ENCODE data around the gene LRP1. TPM values are rescaled to one million over a fixed set of nuclear protein-coding genes. Genes with fewer than 3 reads are reported as not detected.

Gene LRP1
- total RNA-seq, 2 experiments from 2014 or later: 6.6 to 8.5 TPM

- Mint-ChIP-seq H3K27ac (no peak overlapping the region), H3K36me3 (ENCODE audit: low read depth) (no peaks in the 10 kb centered on the region), H3K9me3 (no peaks in the 10 kb centered on the region), H3K27me3 (no peaks in the 10 kb centered on the region), H3K4me1 (ENCODE audit: low read depth) (no peaks in the 10 kb centered on the region), H3K4me3 (no peak overlapping the region)
- ATAC-seq (ENCODE audit: poor library complexity): peak; percentile 100
- ChIA-PET POLR2A (interaction anchor here (0.6 to 1.0 kb wide), 4 partner anchors 55 to 114 kb away, joined by 3 to 6 read pairs (median 4); partner anchors contain the start of genes LRP1 and STAT6), CTCF (interaction anchor here (0.6 to 4.4 kb wide), 10 partner anchors 9 to 123 kb away, joined by 3 to 63 read pairs (median 4); partner anchors contain the start of genes LRP1 and STAT6)
- Histone ChIP-seq H3K9me3 (ENCODE audit: control insufficient read depth in 1 of 2, insufficient read depth in 1 of 2, low read length in 2 of 2) (no peaks in the 10 kb centered on the region), H3K4me3 (ENCODE audit: low read length) (no peak overlapping the region), H3K36me3 (ENCODE audit: insufficient read depth, low read length) (no peaks in the 10 kb centered on the region), H3K27ac (ENCODE audit: low read depth in 1 of 2, low read length in 2 of 2) (no peak overlapping the region), H3K27me3 (ENCODE audit: control insufficient read depth in 1 of 2, insufficient read depth in 2 of 2, low read length in 2 of 2) (no peaks in the 10 kb centered on the region), H3K4me1 (ENCODE audit: insufficient read depth, low read length) (peaks cover 6% of the 10 kb centered on the region)
- intact Hi-C loops (cut with DNase I, micrococcal nuclease): loop anchor here (1.0 to 5.0 kb wide), 5 partner anchors 59 to 426 kb away; partner anchors contain the start of gene ZBTB39 (in 2 of the 2)
- peak; percentile 66 to 88 (median 79) for DNase-seq
- peak; percentile 80 for TF ChIP-seq CTCF (IDR thresholded peaks at IDR 0.05)
Measured at GRCh38 chr12:57182918-57183575, 54.8 kb downstream of the LRP1 start.

GRCh38 chr12:57183939-57184725 is 55.8 kb downstream of the LRP1 start:
- no peak overlapping the region for H3K27ac ChIP-seq (ENCODE audit: low read depth in 1 of 2, low read length in 2 of 2)
- H3K4me3 ChIP-seq (ENCODE audit: low read length): no peak overlapping the region
- no peaks in the 10 kb centered on the region for H3K9me3 ChIP-seq (ENCODE audit: control insufficient read depth in 1 of 2, insufficient read depth in 1 of 2, low read length in 2 of 2)
- ChIA-PET POLR2A (no interaction called here), CTCF (interaction anchor here (4.4 kb wide), 1 partner anchor 58 kb away, joined by 63 read pairs; the partner anchor contains the start of gene LRP1)
- no peaks in the 10 kb centered on the region for H3K27me3 ChIP-seq (ENCODE audit: control insufficient read depth in 1 of 2, insufficient read depth in 2 of 2, low read length in 2 of 2)
- Mint-ChIP-seq H3K4me1 (ENCODE audit: low read depth) (no peaks in the 10 kb centered on the region), H3K9me3 (no peaks in the 10 kb centered on the region), H3K27me3 (no peaks in the 10 kb centered on the region), H3K27ac (no peak overlapping the region), H3K4me3 (no peak overlapping the region), H3K36me3 (ENCODE audit: low read depth) (no peaks in the 10 kb centered on the region)
- ATAC-seq (ENCODE audit: poor library complexity): no peak
- H3K4me1 ChIP-seq (ENCODE audit: insufficient read depth, low read length): peaks cover 6% of the 10 kb centered on the region
- no peak for TF ChIP-seq CTCF (IDR thresholded peaks at IDR 0.05)
- H3K36me3 ChIP-seq (ENCODE audit: insufficient read depth, low read length): no peaks in the 10 kb centered on the region
- intact Hi-C loops (cut with DNase I, micrococcal nuclease): loop anchor here (1.0 to 5.0 kb wide), 5 partner anchors 60 to 427 kb away; partner anchors contain the start of gene ZBTB39 (in 2 of the 2)
- no peak for DNase-seq

GRCh38 chr12:57185403-57185802 is 57.1 kb downstream of the LRP1 start:
- no peak overlapping the region for H3K27ac Mint-ChIP-seq
- H3K9me3 ChIP-seq (ENCODE audit: control insufficient read depth in 1 of 2, insufficient read depth in 1 of 2, low read length in 2 of 2): no peaks in the 10 kb centered on the region
- H3K36me3 ChIP-seq (ENCODE audit: insufficient read depth, low read length): no peaks in the 10 kb centered on the region
- no peak for DNase-seq
- CTCF ChIA-PET: interaction anchor here (1.2 kb wide), 1 partner anchor 73 kb away, joined by 3 read pairs; no protein-coding TSS in a partner anchor
- no peaks in the 10 kb centered on the region for H3K27me3 Mint-ChIP-seq
- intact Hi-C loops (cut with DNase I, micrococcal nuclease): no loop called here
- H3K9me3 Mint-ChIP-seq: no peaks in the 10 kb centered on the region
- H3K27me3 ChIP-seq (ENCODE audit: control insufficient read depth in 1 of 2, insufficient read depth in 2 of 2, low read length in 2 of 2): no peaks in the 10 kb centered on the region
- no peaks in the 10 kb centered on the region for H3K4me1 Mint-ChIP-seq (ENCODE audit: low read depth)
- peaks cover 6% of the 10 kb centered on the region for H3K4me1 ChIP-seq (ENCODE audit: insufficient read depth, low read length)
- POLR2A ChIA-PET: no interaction called here
- TF ChIP-seq CTCF (IDR thresholded peaks at IDR 0.05): no peak
- no peak overlapping the region for H3K27ac ChIP-seq (ENCODE audit: low read depth in 1 of 2, low read length in 2 of 2)
- no peak overlapping the region for H3K4me3 ChIP-seq (ENCODE audit: low read length)
- H3K4me3 Mint-ChIP-seq: no peak overlapping the region
- H3K36me3 Mint-ChIP-seq (ENCODE audit: low read depth): no peaks in the 10 kb centered on the region
- ATAC-seq (ENCODE audit: poor library complexity): no peak

All from CD4-positive, alpha-beta T cell (primary cell).